Stimulated activated naive CD4-positive, alpha-beta T cell treated with Interleukin-2 at 50 U/mL for 16 hours (primary cell): Measurements from ENCODE around the gene SYT7.

ENCODE experiments used
- DNase-seq: peaks from one replicate; lab custom pipeline; 2025; lab: John Stamatoyannopoulos, UW

Gene SYT7

DNA sequence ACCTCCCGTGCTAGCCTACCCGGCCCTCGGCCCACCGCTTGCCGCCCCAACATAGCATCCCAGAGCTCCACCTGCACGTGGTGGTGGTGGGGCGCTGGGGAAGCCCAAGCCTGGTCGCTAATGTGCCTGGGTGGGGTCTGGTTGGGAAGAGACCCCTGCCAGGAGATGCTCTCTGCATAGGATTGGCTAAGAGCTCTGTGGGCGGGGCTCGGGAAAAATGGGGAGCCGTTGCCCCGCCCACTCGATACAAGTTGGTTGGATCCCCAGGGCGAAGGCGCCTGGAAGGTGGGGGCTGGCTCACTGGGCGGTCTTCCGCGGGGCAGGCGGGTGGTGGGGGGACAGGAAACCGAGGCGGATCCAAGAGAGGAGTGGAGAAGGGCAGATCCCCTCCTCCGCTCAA lies 64.7 kb downstream of the SYT7 start:
- DNase-seq = no peak

DNA sequence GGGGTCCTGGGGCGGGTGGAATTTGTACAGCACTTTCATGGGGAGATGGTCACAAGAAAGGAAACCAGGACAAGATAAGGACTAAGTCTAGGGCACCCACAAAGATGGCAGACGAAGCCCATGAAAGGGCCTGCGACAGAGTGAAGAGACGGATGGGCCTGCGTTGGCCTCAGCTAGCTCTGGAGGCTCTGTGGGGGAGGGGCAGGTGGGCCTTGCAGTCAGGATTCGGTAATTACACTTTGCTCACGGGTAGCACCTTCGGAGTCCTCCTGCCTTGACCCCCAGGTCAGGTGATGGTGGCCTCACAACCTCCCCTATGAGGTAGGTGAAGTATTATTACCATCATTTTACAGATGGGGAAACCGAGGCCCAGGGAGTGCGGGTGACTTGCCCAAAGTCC lies 65.2 kb downstream of the SYT7 start:
- no peak for DNase-seq

- DNase-seq = no peak
Observed at GRCh38 chr11:61514050-61514917, 66.6 kb downstream of the SYT7 start.

GRCh38 chr11:61513143-61513765 lies 67.6 kb downstream of the SYT7 start:
- no peak for DNase-seq

DNA sequence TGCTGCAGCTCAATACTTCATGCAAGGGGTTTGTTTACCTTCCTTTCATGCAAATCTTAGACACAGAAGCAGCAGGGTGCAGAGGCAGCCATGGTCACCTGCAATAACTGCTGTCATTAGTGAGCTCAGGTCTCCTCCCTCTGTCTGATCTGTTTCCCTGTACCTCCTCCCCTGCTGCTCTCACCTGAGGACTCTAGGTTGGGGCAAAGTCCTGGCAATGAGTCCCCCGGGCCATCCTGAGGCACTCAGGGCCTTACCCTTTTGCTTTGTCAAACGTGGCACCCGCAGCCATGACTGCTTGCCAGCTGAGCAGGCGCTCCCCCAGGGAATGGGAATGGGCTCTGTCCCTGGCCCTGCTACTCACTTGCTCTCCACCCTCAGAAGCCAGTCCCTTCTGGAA lies 68.4 kb downstream of the SYT7 start:
- DNase-seq = no peak

DNA sequence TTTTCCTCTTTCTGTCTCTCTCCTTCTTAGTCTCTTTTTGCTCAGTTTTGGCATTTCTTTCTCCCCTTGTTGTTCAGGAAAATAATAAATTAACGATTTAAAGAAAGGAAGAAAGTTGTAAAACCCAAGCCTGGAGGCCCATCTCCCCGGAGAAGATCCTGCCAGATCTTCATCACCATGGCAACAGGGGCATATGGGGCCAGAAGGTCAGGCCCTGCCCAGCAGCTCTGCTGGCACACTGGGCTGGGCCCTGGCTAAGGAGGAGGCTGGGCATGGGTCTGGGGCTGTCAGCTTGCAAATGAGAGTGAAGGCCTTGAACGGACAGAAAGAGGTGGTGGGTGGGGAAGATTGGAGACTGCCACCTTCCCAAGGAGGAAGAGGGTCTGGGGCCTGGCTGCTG lies 69.5 kb downstream of the SYT7 start:
- no peak for DNase-seq

GRCh38 chr11:61510974-61511373 lies 69.9 kb downstream of the SYT7 start:
- no peak for DNase-seq

GRCh38 chr11:61510166-61510919 lies 70.5 kb downstream of the SYT7 start:
- no peak for DNase-seq

DNA sequence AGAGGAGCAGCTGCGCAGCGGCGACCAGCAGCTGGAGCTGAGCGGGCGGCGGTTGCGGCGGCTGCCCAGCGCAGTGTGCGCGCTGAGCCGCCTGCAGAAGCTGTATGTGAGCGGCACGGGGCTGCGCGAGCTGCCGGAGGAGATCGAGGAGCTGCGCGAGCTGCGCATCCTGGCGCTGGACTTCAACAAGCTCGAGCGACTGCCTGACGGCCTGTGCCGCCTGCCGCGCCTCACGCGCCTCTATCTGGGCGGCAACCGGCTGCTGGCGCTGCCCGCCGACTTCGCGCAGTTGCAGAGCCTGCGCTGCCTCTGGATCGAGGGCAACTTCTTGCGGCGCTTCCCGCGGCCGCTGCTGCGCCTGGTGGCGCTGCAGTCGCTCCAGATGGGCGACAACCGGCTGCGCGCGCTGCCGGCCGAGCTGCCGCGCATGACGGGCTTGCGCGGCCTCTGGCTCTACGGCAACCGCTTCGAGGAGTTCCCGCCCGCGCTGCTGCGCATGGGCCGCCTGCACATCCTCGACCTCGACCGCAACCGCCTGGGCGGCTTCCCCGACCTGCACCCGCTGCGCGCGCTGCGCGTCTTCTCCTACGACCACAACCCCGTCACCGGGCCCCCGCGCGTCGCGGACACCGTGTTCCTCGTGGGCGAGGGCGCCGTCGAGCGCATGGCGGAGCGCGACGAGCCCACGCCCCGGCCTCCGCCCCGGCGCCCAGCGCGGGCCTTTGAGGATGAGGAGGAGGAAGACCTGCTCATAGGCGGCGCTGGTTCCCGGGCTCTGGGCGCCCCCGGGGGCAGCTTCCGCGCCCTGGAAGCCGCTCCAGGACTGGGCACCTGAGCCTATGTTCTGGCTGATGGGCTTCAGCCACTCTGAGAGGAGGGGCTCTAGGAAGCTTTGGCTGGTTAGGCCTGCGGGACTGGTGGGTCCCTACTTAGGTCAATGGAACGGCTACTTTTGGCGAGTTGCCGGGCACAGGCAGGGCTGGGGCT lies 71.5 kb downstream of the SYT7 start:
- DNase-seq = peak; percentile 65

GRCh38 chr11:61507962-61508861 lies 72.7 kb downstream of the SYT7 start, which contains the start of gene LRRC10B:
Gene LRRC10B (plus strand): TSS chr11:61508749. CDS start chr11:61508999, 250 bp downstream.
- DNase-seq = peak; percentile 23

DNA sequence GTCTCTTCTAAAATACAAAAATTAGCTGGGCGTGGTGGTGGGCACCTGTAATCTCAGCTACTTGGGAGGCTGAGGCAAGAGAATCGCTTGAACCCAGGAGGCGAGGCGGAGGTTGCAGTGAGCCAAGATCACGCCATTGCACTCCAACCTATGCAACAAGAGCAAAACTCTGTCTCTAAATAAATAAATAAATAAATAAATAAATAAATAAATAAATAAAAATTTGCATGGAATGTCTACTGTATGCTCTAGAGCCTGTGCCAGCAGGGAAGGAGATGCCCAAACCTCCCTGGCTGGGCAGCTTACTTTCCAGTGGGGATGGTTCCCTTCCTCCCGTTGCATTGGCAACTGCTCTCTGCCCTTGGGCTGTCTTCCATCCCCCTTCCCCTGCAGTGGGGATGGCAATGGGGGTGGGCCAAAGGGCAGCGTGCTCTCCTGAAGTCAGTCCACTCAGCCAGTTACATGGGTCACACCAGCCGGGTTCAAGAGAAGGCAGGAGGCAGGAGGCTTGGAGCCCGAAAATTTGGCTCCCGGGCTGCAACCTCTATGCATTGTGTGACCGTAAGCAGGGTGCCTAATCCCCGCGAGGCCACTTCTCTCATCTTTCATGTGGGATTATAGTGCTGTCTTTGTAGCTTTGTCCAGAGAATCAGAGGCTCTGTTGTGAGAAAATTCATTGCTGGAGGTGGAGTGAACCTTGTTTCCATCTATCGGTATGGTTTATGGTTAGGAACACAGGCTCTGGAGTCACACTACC lies 73.7 kb downstream of the SYT7 start:
- DNase-seq = no peak

DNA sequence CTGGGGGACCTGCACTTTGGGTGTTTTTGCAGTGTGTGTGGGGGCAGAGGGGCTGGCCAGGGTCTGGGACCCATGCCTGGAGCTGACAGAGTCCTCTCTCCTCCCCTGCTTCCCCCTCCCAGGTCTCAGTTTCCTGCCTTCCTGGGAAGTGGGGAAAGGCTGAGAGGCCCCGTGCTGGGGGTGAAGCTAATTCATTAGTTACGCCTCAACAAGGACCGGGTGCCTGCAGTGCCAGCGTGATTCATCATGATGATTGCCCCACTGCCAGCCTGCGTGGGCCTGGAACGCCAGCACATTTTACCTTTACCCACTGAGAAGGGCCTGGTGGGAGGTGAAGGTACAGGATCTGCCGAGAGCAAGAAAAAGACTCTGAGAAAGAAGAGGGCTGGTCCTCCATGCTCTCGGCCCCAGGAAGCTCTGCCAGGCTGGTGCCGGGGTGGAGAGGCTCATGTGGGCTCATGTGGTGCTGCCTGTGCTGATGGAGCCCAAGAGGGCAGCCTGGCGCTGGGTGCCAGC lies 75.2 kb downstream of the SYT7 start:
- no peak for DNase-seq

- DNase-seq = no peak
Observed at GRCh38 chr11:61505106-61505505, 75.8 kb downstream of the SYT7 start.

DNA sequence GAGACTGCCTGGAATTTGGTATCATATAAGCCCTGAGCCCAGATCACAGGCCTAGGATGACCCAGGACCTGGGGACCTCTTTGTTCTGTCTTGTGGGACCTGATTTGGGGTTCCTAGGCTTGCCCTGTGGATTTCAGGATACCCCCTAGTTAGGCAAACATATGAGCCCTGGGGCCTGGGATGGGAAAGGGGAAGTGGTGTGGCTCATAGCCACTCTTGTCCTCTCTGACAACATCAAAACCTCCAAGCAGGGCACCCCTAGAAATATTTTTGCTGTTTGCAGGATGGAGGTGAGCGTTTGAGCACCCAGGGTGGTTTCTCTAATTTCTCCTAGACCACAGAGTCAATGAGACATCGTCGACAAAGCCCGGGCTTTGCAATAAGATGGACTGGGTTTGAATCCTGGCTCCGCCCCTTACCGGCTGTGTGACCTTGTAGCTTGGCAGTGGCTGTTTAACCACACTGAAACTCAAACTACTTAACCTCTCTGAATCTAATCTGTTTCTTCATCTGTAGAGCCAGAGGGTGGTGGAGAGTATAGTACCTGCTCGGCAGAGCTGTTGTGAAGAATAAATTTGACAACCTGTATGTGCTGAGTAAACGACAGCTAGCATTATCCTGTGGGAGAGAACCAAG lies 77.6 kb downstream of the SYT7 start:
- DNase-seq = no peak

DNA sequence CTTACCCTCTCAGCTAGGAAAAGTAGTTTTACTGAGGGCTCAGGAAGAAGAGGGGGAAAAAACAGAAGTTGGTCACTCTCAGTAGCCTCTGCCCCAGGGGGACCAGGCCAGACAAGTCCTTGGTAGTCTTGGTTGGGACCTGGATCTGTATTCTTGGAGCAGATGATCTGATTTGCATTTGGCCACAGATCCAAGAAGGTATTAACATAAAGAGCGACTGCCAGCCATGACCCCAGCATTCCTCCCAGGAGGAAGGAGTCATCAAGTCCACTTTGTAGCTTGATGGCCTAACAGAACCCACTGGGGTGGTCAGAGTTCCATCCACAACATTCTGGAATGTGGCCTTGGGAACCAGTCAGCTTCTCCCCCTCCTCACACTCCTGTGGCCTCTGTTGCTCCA lies 78.4 kb downstream of the SYT7 start:
- DNase-seq = no peak

GRCh38 chr11:61499816-61500491 lies 80.9 kb downstream of the SYT7 start:
- no peak for DNase-seq

- no peak for DNase-seq
Observed at GRCh38 chr11:61498767-61499341, 82.0 kb downstream of the SYT7 start.

DNA sequence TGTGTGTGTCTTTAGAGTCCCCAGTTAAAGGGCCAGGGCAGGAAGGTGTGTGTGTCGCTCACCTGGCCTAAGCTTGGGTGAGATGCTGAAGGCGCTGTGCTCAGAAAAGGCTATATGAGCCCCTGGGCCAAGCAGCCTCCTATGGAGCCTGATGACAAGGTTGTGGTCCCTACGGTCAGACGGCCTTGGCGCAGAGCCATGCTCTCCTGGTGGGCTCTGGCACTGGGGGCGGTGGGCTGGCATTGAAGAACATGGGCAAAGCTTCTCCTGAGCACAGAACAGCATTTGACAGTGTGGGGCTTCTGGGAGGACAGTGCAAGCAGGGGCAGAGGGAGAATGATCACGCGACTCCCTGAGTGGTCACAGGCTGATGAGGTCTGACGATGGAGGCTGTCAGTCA lies 83.0 kb downstream of the SYT7 start:
- no peak for DNase-seq
